ENCODE results near the gene MRPL44.
"Not testable (repeated sequence)": the region's sequence is repeated elsewhere in the genome, so short reads cannot be mapped to it uniquely, and the experiment has no call there.

Gene MRPL44

DNA sequence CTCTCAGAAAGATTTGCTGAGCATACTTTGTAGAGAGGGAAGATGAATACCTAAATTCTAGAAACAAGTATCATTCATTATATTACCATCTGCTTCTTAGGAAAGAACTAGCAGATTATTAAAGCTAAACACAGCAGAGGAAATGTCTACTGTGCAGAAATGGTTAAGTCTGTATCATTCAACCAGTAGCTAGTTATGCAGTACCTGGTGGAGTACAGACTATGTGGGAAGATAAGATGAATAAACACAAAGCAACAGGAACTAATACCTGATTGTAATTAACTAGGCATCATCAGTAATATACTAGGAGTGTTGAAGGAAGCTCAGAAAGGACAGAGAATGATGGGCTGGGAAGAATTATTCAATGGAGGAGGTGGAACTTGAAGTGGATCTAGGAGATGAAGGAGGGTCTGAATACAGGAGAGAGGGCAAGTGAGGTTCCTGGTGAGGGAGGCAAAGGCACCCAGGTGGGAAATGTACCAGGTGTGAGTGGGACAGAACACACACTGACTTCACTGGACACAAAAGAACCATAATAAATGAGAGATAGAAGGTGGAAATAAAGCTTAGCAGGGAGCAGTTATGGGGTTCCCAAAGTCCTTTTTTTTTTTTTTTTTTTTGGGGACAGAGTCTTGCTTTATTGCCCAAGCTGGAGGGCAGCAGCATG lies 21.7 kb upstream of the MRPL44 start:
- DNase-seq (ENCODE audit: low read depth, low spot score), result no peak

DNA sequence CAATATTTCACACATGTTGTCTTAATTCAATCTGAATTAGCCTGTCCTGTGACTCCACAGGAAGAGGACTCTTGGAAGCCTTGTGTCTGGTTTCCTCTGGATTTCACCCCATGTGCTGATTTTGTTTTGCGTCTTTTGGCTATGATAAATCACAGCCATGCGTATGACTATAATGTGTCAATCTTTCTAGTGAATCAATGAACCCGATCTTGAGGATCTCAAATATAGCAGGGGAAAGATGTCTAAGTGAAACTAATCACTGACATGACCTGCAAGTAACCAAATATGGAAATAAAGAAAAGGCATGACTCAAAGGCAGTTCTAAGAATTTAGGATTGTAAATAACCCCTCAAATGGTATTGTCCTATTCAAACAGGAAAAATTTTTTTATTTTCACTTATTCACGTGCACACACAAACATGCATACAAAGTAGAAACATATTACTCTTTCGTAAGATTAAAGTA lies 20.4 kb upstream of the MRPL44 start:
- no peak for DNase-seq (ENCODE audit: low read depth, low spot score)

DNA sequence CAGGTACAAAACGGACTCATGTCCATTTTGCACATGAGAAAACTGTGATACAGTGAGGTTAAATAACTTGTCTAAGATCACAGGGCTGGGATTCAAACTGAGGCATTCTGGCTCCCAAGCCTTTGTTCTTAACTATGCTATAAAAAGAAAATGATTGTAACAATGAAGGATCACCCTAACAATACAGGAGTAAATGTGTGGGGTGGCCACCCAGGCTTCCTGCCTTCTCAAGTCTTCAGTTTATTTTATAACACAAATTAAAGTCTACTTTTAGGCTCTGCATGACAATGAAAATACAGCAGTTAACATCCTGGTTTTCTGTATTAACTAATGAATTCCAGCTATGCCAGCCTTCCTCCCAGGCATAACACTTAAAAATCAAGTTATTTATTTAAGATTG lies 19.7 kb upstream of the MRPL44 start:
- no peak for DNase-seq (ENCODE audit: low read depth, low spot score)

DNA sequence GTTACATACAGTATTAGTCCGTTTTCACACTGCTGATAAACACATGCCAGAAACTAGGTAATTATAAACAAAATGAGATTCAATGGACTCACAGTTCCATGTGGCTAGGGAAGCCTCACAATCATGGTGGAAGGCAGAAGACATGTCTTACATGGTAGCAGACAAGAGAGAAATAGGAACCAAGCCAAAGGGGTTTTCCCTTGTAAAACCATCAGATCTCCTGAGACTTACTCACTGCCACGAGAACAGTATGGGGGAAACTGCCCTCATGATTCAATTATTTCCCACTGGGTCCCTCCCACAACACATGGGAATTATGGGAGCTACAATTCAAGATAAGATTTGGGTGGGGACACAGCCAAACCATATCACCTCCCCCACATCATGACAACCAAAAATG lies 17.8 kb upstream of the MRPL44 start:
- not testable (repeated sequence) for DNase-seq (ENCODE audit: low read depth, low spot score)

DNA sequence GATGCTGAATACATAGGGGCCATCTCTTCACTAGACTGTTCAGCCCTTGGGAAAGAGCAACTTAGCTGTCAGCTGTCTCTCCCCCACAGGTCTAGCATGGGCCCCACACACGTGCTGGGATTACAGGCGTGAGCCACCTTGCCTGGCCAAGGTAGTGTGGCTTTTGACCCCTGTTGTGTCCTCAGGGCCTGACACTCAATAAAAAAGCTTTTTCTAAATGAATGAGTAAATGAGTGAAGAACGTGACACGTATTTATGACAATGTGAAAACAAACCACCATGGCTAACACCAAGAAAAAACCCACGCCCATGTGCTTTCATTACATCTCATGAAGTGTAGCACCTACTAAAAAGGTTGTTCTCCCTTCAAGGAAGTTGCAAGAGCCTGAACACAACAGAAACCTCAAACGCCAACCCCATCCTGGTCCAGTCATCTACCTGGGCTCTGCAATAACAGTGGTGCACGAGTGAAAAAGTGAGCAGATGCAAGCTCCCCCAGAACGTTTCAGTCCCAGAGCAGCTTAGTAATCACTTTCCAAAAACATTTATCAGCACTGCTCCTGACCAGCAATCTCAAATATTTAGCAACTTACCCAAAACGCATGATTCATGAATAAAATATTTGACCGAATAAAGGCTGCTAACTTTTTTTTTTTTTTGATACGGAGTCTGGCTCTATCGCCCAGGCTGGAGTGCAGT lies 15.5 kb upstream of the MRPL44 start:
- DNase-seq (ENCODE audit: low read depth, low spot score), result no peak

DNA sequence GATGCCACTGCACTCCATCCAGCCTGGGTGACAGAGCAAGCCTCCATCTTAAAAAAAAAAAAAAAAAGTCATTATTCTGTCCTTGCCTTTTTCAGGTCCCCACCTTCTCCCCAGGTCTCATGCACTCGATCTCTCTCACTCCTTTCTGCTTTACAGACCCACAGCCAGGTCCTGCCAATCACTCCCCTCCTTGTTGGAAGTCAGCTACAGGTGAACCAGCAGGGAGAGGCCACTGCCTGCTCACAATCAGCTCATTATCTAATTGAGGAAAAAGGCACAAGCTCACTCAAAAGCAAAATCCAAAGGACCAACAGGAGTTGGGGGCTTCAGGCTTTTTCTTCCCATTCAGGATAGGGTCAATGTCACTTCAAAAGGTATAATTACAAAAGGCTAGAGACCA lies 14.1 kb upstream of the MRPL44 start:
- DNase-seq (ENCODE audit: low read depth, low spot score), result no peak

DNA sequence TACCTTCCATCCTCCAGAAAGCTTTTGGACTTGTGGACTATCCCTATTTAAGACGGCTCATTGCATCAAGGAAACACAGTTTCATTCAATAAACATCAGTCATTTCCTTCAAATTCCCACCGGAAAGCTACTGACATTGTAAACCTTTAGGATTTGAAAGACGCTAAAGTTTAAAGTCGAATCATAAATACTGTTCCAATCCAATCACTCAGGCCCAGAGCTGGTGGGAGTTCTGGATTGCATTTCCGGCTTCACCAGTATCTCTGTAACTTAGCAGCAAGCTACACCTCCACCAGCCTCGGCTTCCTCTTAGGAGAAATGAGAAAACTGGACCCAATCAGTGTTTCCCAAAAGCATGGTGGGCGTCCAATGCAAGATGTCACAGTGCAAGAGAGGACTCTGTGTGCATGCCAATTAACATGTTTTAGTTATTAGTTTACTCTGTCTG lies 13.7 kb upstream of the MRPL44 start:
- DNase-seq (ENCODE audit: low read depth, low spot score), result no peak

DNA sequence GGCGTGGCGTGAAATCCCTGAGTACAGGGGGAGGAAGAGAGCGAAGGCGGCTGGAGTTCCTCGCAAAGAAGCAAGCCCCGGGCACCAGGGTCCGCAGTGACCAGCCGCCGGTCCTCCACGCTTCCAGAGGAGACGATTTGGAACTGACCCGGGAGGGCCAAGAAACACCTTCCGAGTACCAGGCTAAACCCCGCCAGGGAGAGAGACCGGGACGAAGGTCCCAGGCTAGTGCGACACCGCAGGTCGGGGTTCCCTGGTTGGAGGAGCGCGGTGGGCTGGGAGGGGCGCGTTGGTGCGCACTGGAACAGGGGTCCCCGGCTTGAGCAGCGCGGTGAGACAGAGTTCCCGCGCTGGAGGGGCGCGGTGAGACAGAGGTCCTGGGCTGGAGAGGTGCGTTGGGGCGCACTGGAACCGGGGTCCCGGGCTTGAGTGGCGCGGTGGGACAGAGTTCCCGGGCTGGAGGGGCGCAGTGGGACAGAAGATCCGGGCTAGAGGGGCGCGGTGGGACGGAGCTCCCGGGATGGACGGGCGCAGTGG lies 13.0 kb upstream of the MRPL44 start:
- DNase-seq (ENCODE audit: low read depth, low spot score), result no peak

DNA sequence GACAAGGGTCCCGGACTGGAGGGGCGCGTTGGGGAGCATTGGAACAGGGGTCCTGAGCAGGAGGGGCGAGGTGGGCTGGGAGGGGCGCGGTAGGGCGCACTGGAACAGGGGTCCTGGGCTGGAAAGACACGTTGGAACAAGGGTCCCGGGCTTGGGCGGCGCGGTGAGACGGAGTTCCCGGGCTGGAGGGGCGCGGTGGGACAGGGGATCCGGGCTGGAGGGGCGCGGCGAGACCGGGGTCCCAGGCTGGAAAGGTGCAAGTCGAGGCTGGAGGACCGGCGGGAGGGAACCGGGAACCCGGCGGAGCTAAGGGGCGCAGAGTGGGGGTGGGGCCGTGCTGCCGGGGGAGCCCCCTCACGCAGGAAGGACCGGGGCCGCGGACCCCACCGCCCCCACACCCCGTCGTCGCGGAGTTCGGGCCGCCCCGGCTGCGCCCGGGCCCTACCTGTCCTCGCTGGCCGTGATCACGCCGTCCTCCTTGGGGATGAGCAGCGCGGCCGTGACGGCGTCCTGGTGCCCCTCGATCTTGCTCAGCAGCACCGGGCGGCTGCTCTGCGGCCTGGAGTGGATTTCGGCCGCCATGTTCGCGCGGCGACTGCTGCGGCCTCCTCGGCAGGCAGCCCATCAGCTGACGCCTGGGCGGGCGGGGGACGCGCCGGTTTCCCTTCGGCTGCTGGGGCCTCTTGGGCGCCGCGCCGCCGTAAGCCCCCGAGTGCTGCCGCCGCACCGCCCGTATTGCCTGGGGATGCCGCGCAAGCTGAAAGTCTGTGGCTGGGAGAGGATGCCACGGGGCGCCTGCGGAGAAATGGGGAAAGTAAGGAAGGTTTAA lies 12.3 kb upstream of the MRPL44 start, which contains the start of gene WDFY1:
Gene WDFY1, minus strand, starts transcription at position 633 of the 829 bp plus-strand sequence. Its CDS starts 51 bp downstream, at position 582.
- no peak for DNase-seq (ENCODE audit: low read depth, low spot score)

DNA sequence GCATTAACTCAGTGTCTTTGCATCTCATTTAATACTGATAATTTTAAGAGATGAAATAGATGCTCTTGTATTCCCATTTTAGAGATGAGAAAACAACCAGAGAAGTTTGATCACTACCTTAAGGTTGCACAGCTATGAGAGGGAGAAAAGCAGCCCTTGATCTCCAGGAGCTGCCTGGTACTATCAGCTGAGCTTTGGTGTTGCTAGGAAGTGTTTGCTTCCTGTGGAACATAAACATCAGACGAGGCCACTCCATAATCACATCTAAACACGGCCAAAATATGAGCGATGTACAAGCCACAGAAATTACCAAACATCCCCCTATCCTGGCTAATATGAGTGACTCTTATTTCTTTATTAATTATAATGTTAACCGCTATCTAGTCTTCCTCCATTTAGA lies 11.5 kb upstream of the MRPL44 start:
- no peak for DNase-seq (ENCODE audit: low read depth, low spot score)

DNA sequence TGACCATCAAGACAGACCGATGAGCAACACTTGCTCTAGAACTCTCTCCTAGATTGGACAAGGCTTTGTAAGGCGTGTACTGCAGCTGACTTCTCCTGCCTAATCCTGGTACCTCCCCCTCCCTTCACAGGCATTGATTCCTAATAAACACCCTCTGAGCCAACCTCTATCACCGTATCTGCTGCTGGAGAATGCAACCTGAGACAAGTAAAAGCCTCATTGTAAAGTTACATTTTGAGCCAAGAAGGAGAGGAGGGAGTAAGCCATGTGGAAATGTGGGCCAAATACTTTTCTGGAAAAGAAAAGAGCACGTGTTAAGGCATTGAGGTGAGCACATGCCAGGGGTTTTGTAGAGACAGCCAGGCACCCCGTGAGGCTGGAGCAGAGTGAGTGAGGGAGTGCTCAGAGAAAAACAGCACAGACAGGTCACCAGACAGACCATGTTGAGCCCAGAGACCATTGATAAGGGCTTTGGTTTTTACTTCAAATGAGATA lies 9.5 kb upstream of the MRPL44 start:
- DNase-seq (ENCODE audit: low read depth, low spot score), result no peak

DNA sequence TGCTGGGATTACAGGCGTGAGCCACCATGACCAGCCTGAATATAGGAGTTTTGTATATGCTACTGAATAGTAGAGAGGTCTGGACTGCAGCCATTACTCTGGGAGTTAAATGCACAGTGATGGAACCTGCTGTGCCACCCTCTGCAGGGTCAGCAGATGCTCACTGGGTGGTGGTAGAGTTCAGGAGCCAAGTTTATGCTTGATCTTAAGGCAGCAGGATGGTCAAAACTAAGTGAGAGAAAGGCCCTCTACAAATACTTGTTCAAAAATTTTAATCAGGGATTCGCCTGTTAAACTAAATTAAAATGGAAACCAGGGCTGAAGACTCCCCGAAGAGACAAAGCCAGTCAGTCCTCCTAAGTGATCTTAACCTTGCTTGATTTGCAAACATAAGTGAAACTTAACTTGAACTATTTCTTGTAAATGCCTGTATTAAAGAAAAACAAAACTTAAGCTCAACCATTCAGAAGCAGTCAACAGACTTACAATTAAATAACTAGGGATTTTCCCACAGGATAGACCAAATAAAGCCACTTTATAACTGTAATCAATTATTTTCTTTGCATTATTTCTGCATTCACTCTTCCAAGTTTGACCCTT lies 7.9 kb upstream of the MRPL44 start:
- no peak for DNase-seq (ENCODE audit: low read depth, low spot score)

DNA sequence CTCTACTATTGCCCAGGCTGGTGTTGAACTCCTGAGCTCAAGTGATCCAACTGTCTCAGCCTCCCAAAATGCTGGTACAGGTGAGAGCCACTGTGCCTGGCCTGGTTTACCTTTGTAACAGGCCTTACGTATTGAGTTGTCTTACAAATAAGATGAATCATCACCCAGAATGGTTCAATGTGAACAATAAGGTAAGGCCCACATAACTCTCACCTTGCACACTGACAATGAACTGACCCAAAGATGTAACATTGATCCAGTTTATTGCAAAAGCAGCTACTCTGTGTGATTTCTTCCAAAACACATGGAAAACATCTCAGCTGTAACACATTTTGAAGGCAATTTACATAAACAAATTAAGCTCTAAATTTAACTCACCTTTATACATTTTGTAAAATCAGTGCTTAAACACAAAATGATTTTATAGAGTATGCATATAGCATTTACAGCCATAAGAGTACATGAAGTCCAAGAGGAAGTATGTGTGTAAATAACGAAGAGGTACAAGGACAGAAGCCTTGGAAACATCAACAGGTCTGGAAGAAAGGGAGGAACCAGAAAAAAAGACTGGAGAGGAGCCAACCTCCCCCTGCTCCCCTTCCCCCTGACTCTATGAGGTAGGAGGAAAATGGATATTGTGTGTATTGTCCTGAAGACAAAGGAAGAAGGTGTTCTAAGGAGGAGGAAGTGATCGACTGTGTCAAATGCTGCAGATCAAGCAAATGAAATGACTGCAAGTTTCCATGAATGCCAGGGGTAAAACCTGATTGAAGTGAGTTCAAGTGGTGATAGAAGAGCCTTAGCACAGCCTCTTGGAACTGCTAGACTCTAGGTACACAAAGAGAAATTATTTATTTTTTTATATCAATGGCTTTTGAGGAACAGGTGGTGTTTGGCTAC lies 6.6 kb upstream of the MRPL44 start:
- DNase-seq (ENCODE audit: low read depth, low spot score), result no peak

DNA sequence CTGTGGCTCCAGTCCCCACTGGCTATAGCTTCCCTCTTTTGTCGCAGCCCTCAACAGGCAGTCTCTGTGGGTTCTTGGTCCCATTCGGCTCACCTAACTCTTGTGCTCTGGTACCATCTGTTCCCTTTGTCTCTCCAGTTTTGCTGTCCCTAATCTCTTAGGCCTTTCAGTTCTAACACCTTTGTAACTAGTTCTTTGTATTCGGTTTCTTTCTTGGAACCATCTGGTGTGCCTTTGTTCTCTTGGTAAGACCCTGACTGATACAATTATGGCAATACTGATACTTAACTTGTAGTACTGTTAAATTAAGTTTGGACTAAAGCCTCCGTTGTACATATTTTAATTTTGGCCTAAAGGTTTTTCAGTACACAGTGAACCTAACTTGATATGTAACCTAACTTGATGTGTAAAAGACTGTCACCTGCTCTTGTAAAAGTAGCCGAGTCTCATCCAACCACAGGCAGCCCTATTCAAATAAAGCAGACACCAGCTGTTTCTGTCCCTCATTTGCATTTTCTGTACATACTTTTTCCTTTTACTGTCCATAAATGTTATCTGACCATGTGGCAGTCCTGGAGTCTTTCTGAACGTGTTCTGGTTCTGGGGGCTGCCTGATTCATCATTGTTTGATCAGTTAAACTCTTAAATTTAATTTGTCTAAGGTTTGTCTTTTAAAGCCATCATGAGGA lies 4.8 kb upstream of the MRPL44 start:
- DNase-seq (ENCODE audit: low read depth, low spot score), result no peak

DNA sequence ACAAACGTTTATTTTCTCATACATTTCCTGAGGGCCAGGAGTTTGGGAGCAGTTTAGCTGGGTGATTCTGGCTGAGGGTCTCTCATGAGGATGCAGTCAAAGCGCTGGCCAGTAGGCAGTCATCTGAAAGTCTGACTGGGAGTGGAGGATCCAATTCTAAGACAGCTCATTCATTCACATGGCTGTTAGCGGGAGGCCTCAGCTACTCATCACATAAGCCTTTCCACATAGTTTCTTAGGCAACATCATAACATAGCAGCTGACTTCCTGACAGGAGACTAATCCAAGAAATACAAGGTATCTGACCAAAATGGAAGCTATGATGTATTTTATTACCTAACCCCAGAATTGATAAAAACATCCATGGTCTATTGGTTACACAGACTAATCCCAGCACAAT lies 2.9 kb upstream of the MRPL44 start:
- no peak for DNase-seq (ENCODE audit: low read depth, low spot score)

DNA sequence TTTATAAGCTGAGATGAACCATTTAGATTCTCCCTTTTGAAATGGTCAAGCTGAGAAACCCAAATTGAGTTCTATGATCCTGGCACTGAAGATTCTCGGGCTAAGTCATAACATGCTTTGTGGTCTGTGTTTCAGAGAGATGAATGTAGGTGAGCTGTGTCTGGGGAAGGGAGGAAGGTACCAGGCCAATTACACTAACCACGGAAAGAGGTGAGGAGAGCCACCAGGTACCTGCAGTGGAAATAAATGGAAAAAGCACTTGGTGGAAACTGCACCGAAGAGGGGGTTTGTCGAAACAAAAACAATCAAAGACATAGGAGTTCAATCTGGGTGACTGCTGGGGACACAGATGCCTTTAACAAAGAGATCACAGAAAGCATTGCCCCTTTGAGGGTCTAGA lies 963 bp upstream of the MRPL44 start:
- no peak for DNase-seq (ENCODE audit: low read depth, low spot score)

DNA sequence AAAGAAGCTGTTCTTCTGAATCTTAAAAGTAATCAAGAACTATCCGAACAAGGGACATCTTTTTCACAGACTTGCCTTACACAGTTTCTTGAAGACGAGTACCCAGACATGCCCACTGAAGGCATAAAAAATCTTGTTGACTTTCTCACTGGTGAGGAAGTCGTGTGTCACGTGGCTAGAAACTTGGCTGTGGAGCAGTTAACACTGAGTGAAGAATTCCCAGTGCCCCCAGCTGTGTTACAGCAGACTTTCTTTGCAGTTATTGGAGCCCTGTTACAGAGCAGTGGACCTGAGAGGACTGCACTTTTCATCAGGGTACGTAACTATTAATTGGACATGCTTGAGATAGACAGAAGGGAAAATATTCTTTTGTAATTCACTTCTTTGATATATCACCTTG lies 2.4 kb downstream of the MRPL44 start:
- no peak for DNase-seq (ENCODE audit: low read depth, low spot score)

DNA sequence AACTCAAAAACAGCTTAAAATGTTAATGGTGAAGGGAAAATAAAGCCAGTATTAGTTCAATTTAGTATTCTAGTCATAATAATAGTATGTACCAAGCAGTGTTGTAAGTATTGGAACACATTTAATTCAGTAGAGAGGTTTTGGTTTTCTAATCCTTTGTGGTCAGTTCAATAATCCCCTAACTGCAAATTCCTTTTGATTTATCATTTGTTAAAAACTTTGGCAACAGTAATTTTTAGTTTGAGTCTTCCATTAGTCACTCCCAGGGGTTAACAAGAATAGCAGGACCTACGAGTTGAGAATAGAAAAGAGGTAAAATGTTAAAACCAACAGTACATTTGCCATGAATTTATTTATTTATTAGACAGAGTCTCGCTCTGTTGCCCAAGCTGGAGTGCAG lies 10.7 kb downstream of the MRPL44 start:
- no peak for DNase-seq (ENCODE audit: low read depth, low spot score)

DNA sequence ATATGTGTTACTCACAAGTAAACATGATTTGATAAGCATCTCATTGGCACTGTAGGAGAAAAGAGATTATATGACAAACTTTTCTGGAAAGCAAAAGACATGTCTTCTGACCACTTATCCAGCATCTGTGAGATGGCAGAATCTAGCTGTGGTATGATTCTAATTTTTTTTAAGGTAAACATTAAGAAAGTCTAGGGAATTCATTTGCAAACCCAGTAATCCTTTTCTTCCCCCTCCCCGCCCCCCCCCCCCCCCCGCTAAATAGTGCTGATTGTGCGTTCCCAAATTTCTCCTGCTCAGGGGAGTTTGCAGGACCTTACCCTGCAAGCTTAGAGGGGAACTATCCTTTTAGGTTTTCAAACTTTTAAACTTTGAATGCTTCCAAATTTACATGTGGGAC lies 12.1 kb downstream of the MRPL44 start:
- DNase-seq (ENCODE audit: low read depth, low spot score), result no peak

DNA sequence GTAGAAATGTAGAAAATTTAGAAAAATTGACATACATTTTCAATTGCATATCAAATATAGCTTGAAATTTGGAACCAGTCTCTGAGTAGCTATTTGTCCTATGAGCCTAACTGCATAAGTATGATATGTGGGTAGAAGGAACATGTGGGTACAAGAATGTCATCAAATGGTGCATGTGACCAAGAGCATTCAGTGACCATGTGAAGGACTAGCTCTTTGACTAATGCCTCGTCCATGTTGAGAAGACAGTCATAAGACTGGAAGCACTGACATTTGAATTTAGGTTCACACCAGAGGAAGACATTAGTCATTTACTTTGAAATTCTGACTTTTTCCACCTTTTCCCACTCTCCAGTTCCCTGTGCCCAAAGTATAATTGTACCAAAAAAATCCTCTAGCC lies 12.6 kb downstream of the MRPL44 start:
- no peak for DNase-seq (ENCODE audit: low read depth, low spot score)
